Kidney (tissue), 14 donors: ENCODE data around the gene HNRNPR. TPM values are rescaled to one million over a fixed set of nuclear protein-coding genes. Genes with fewer than 3 reads are reported as not detected.

Source experiments
- DNase-seq, 5 donors: peaks; one replicate each; pipeline ENCODE4 v3.0.0-alpha.2; 2013 to 2020
- FAIRE-seq: peaks from 2 replicates; lab custom pipeline; 2012; peaks lifted over from hg19 to GRCh38; lab: Jason Lieb, UNC
- H3K27ac ChIP-seq, 2 donors: one replicate each; pipeline ENCODE4 v1.7.0; 2013; ENCODE audit warnings: low read depth in 2 of 2, low read length in 2 of 2, inconsistent platforms in 1 of 2
- H3K27me3 ChIP-seq: one replicate; pipeline ENCODE4 v1.7.1; 2013; ENCODE audit warnings: low read length, inconsistent platforms; ENCODE audit not compliant: control insufficient read depth, insufficient read depth
- H3K36me3 ChIP-seq, 3 donors: one replicate each; pipeline versions ENCODE4 v1.7.0 to v1.7.1; 2013; ENCODE audit warnings: low read length in 3 of 3, control low read depth in 1 of 3, inconsistent platforms in 1 of 3; ENCODE audit not compliant: insufficient read depth in 3 of 3, control insufficient read depth in 2 of 3
- H3K4me1 ChIP-seq, 3 donors: one replicate each; pipeline versions ENCODE4 v1.7.0 to v1.7.1; 2013; ENCODE audit warnings: low read length in 3 of 3, inconsistent platforms in 1 of 3, low read depth in 1 of 3; ENCODE audit not compliant: control insufficient read depth in 2 of 3, insufficient read depth in 2 of 3
- H3K4me3 ChIP-seq, 3 donors: one replicate each; pipeline versions ENCODE4 v1.7.0 to v1.8.1; 2013; ENCODE audit warnings: low read length in 3 of 3, control low read depth in 1 of 3, inconsistent platforms in 1 of 3
- H3K9ac ChIP-seq, 3 donors: one replicate each; pipeline versions ENCODE4 v1.7.0 to v1.7.1; 2013; ENCODE audit warnings: low read length in 3 of 3, control low read depth in 1 of 3, inconsistent platforms in 1 of 3
- H3K9me3 ChIP-seq, 3 donors: one replicate each; pipeline versions ENCODE4 v1.7.0 to v1.7.1; 2013; ENCODE audit warnings: low read length in 3 of 3, control low read depth in 1 of 3, inconsistent platforms in 1 of 3; ENCODE audit not compliant: control insufficient read depth in 2 of 3, insufficient read depth in 1 of 3
- intact Hi-C: fragments of 100-400 bp; cut with DNase I; formaldehyde crosslinking; loops from one replicate; pipeline ENCODE4 v1.11.1; 2022
- polyA plus RNA-seq: library from polyadenylated mRNA; stranded (reverse); fragments of 350-450 nt; fragmentation: Illumina TruSeq; extraction: RNeasy Lipid Tissue Mini Kit (QIAGEN cat#74804); gene quantifications from one replicate; pipeline ENCODE4 v1.2.3, GENCODE V29; 2014; ENCODE audit warnings: low read depth, low replicate concordance; ENCODE audit not compliant: insufficient read depth
- total RNA-seq: library from RNA; stranded (reverse); fragmentation: NEBNext Ultra II Directional; extraction: Animal tissue kit (Norgen Biotek cat#: 25700); gene quantifications from one replicate; pipeline ENCODE4 v1.2.1, GENCODE V29; 2021
- TF ChIP-seq, protein P1 (sequence below): IDR thresholded peaks from 3 replicates; pipeline ENCODE4 v1.5.1; 2012; ENCODE audit warnings: mild to moderate bottlenecking, moderate library complexity, borderline replicate concordance; ENCODE audit not compliant: insufficient read depth; ENCODE audit errors: extremely low read depth
- donor health status: control.
- donor health status: control.
- donor health status: control.
- donor health status: control.
- donor health status: control.
- donor health status: DM: yes; HTN: yes; CAD: no.
- donor health status: Normal renal cell carcinoma (clear cell type).

The HNRNPR gene
- total and polyA plus RNA-seq, 2 donors from 2014 or later: 45.3 to 126 TPM

DNA sequence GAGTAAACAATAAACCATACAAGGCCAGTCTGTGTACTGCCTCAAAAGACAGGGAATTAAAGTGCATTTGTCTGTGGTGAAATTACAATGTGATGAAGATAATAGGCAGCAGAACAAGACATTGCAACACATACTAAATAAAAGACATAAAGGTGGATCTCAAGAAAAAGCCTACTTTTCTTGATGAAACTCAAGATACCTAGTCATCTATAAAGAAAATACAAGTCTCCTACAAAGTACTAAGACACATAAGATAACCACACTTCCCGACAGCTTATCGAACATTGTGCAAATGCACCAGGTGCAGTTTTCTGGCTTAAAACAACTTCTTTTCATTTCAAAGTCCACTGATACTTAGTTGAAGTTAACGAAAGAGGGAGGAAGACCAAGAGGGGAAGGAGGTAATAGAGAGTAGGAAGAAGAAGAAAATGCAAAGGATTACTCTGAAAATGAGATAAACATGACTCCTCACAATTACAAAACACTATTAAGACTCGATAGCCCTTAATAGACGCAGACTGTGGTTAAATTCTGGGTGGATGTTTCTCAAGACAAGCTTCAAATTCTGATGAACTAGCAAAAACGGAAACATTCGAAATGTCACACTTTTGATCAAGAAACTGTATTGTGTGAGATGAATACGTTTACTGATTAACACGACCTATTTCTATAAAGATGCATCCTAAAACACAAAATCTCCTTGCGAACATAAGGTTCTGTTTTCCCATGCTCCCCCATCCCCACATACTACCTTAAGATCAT is 2.0 kb downstream of the HNRNPR start:
- TF ChIP-seq, protein P1, sequence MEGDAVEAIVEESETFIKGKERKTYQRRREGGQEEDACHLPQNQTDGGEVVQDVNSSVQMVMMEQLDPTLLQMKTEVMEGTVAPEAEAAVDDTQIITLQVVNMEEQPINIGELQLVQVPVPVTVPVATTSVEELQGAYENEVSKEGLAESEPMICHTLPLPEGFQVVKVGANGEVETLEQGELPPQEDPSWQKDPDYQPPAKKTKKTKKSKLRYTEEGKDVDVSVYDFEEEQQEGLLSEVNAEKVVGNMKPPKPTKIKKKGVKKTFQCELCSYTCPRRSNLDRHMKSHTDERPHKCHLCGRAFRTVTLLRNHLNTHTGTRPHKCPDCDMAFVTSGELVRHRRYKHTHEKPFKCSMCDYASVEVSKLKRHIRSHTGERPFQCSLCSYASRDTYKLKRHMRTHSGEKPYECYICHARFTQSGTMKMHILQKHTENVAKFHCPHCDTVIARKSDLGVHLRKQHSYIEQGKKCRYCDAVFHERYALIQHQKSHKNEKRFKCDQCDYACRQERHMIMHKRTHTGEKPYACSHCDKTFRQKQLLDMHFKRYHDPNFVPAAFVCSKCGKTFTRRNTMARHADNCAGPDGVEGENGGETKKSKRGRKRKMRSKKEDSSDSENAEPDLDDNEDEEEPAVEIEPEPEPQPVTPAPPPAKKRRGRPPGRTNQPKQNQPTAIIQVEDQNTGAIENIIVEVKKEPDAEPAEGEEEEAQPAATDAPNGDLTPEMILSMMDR: no peak
- Histone ChIP-seq H3K9me3 (no peaks in the 10 kb centered on the region), H3K4me3 (peak overlapping the region; percentile 80 to 95 (median 84)), H3K27ac (no peak overlapping the region), H3K36me3 (peaks cover 0 to 4% (median under 1%) of the 10 kb centered on the region in 3 donors), H3K4me1 (peaks cover 3 to 17% (median 6%) of the 10 kb centered on the region in 3 donors), H3K27me3 (no peaks in the 10 kb centered on the region), H3K9ac (peak overlapping the region in 2 of 3 donors; percentile 24 to 83)
- DNase-seq (peak in 1 of 5 donors; percentile 33), FAIRE-seq (no peak)
- intact Hi-C loops: no loop called here

DNA sequence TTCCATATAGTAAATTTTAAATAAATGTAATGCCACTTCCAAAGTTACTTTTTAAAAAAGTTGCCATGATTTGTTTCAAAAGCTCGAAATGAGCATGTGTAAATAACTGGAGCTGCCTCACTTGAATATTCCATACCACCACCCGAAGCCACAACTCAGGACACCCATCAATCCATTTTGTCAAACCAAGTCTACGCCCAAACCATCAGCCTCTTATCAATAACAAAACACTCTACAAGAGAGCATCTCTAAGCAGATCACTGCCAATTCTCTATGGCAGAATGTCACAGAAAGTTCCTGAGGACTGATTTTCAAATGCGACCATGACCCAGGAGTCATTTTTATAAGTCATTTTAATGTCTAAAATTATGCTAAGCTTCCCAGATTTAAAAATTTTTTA is 4.5 kb downstream of the HNRNPR start:
- Histone ChIP-seq H3K27ac (no peak overlapping the region), H3K4me1 (peaks cover 3 to 17% (median 6%) of the 10 kb centered on the region in 3 donors), H3K36me3 (peaks cover 4 to 12% (median 5%) of the 10 kb centered on the region in 3 donors), H3K9ac (no peak overlapping the region), H3K4me3 (no peak overlapping the region), H3K27me3 (no peaks in the 10 kb centered on the region), H3K9me3 (no peaks in the 10 kb centered on the region)
- FAIRE-seq: no peak
- no peak for DNase-seq
- intact Hi-C loops: no loop called here
- TF ChIP-seq, protein P1: no peak

DNA sequence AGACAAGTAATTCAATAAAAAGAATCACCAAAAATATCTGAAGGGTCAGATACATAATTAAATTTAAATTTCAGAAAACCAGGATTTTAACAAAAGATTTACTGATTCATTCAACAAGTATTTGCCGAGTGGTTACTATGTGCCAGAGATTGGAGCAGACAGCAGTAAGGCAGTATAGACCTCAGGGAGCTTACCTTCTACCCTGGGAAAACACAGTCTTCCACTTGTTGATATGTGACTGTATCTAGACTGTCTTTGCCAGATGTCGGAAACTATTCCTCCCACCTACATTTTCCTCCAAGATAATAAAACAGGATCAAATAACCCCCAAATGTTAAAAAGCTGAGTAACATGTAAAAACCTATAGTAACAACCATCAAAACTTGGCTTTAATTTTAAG is 6.2 kb downstream of the HNRNPR start:
- peaks cover 3 to 17% (median 6%) of the 10 kb centered on the region in 3 donors for H3K4me1 ChIP-seq

More for the DNA sequence above, 6.2 kb downstream of the HNRNPR start:
- TF ChIP-seq, protein P1: no peak
- Histone ChIP-seq H3K36me3 (peaks cover 5 to 25% (median 6%) of the 10 kb centered on the region in 3 donors), H3K27me3 (no peaks in the 10 kb centered on the region), H3K9me3 (no peaks in the 10 kb centered on the region), H3K27ac (no peak overlapping the region), H3K9ac (no peak overlapping the region), H3K4me3 (no peak overlapping the region)
- DNase-seq (no peak), FAIRE-seq (no peak)
- intact Hi-C loops: no loop called here
